Fibroblast of lung (primary cell): ENCODE measurements around the gene OSBPL6.

Experiments used
- EZH2 ChIP-seq: IDR thresholded peaks from 2 replicates; pipeline ENCODE4 v1.5.1; 2012; ENCODE audit warnings: low read length, control low read depth, mild to moderate bottlenecking; ENCODE audit errors: missing control alignments
- TF ChIP-seq, protein P1 (sequence below), 2 donors: IDR thresholded peaks in 1 of 2; conservative IDR thresholded peaks in 1 of 2; 1 replicate in 1 of 2; 2 replicates in 1 of 2; pipeline ENCODE4 v1.5.1; 2011 to 2012; ENCODE audit warnings: low read length in 2 of 2, control low read depth in 1 of 2, inconsistent platforms in 1 of 2, low read depth in 1 of 2, mild to moderate bottlenecking in 1 of 2

DNA sequence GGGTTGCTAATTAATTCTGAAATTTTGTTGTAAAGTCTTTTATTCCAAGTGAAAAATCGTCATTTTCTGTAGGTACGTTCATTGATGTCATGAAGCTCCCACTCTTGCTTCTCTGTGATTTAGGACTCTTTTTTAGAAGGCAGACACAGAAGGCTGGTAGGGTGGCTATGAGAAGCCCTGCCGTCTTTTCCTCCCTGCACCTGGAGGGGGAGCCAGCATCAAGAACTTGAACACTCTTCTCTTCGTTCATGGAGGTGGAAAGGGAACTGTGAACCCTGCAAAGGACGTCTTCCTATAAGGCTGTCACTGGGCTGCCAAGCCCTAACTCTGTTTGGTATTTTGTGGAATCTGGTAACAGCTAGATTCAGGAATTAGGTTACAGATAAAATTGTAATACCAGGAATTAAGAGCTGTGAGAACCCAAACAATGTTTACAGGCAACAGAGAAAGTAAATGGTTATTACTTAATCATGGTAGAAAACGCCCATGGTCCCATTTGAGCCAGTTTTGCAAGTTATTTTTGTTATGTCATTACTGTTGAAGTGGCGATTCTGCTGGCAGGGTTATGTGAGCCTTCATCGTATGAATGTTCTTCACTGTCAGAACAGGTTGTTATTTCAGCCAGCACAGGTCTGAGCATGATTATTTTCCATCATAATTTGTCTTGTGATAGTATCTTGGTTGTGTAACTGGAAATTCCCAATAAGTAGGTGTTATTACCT lies 112.2 kb downstream of the OSBPL6 start:
- TF ChIP-seq, protein P1, sequence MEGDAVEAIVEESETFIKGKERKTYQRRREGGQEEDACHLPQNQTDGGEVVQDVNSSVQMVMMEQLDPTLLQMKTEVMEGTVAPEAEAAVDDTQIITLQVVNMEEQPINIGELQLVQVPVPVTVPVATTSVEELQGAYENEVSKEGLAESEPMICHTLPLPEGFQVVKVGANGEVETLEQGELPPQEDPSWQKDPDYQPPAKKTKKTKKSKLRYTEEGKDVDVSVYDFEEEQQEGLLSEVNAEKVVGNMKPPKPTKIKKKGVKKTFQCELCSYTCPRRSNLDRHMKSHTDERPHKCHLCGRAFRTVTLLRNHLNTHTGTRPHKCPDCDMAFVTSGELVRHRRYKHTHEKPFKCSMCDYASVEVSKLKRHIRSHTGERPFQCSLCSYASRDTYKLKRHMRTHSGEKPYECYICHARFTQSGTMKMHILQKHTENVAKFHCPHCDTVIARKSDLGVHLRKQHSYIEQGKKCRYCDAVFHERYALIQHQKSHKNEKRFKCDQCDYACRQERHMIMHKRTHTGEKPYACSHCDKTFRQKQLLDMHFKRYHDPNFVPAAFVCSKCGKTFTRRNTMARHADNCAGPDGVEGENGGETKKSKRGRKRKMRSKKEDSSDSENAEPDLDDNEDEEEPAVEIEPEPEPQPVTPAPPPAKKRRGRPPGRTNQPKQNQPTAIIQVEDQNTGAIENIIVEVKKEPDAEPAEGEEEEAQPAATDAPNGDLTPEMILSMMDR (conservative IDR thresholded peaks at IDR 0.05 in 1 of 2, IDR thresholded peaks at IDR 0.05 in 1 of 2; ENCODE audit: low read depth in 1 of 2, low read length in 2 of 2), result peak; percentile 69 to 78
- TF ChIP-seq EZH2, result no peak
